OCI-M2 (cell line): ENCODE results near the gene NMRAL1.

ENCODE experiments used
- DNase-seq: peaks from one replicate; lab custom pipeline; 2025; ENCODE audit not compliant: unreplicated experiment; lab: John Stamatoyannopoulos, UW

NMRAL1 gene

GRCh38 chr16:4474192-4474961 is at the start of gene NMRAL1:
Gene NMRAL1 (minus strand): TSS chr16:4474625. CDS start chr16:4474132, 493 bp downstream.
- no peak for DNase-seq

- DNase-seq: no peak
Measured at GRCh38 chr16:4523686-4524085, 49.3 kb upstream of the NMRAL1 start.

DNA sequence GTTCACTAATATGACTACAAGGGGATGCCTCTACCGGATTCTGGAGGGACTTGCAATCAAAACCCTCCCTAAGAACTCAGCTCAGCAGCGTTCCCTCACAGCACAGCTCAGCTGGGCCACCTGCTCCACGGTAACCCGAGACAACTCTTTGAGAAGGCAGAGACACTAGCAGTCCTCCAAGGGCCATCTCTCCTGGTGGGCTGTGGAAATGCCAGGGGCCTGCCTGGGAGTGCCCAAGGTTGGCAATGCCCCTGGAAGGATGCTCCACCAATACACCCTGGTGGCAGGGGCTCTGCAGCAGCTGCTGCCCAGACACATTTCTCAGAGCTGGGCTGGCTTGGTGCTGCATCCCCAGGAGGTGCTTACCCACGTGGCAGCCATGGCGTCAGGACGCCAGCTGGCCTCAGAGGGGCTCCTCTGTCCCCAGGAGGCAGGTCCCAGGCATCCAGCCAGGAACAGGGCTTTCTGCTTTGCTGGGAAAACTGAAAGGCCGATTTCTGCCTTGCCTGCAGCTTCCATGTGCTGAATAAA is 47.7 kb upstream of the NMRAL1 start:
- DNase-seq: no peak

DNA sequence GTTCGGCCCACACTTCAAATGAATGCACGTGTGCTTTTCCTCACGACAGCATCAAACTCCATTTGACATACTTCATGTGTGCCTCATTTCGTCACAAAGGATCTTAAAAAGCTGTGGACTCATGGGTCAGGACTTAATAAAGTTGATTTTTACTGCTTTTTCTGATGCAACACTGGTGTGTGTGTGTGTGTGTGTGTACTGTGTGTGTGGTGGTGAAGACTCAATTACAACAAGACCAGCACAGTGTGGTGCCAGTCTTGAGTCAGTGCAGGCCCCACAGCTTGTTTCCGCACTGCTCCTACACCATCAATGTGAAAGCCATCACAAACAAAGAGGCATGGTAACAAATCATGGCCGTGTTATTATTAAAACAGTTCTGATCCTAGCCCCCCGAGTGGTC is 46.5 kb upstream of the NMRAL1 start:
- DNase-seq: no peak

GRCh38 chr16:4519274-4520058 is 45.0 kb upstream of the NMRAL1 start:
- DNase-seq: no peak

DNA sequence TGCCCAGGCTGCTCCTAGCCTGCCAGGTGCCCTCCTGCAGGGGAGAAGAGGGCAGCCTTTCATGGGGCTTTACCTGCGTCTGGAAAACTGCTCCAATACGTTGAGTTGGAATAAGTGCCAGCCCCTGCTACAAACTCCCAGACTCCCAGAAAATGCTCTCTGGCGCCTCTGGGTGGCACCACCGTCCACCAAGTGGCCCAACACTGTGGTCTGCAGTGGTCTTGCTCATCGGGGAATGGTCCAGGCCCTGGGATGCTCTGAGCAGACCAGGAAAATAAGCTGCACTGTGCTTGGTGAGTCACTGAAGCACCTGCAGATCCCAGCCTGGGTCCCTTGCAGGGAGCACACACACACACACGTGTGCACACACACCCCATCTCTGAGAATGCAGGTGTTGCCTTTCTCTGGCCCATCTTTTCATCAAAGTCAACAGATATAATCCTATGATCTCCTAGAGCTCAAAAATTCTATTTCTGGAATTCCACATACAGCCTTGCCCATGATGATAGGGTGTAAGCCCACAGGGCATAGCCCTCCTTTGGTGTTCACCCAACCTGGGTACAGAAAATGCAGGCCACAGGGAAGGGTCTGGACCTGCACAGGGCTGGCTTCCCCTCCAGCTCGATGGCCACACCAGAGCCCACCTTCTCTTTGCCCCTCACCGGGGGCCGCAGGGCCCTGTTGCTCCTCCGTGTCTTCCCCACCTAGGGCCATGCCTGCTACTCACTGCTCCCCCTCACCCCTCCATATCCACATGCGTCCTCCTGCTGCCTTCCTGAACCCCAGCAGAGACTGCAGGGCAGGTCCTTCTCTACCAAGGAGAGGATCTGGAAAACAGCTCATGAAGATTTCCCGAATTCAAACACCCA is 43.6 kb upstream of the NMRAL1 start:
- DNase-seq: no peak

- no peak for DNase-seq
Measured at GRCh38 chr16:4515611-4516233, 41.3 kb upstream of the NMRAL1 start.

- DNase-seq: no peak
Measured at GRCh38 chr16:4514606-4515005, 40.2 kb upstream of the NMRAL1 start.

- no peak for DNase-seq
Measured at GRCh38 chr16:4513881-4514280, 39.5 kb upstream of the NMRAL1 start.

DNA sequence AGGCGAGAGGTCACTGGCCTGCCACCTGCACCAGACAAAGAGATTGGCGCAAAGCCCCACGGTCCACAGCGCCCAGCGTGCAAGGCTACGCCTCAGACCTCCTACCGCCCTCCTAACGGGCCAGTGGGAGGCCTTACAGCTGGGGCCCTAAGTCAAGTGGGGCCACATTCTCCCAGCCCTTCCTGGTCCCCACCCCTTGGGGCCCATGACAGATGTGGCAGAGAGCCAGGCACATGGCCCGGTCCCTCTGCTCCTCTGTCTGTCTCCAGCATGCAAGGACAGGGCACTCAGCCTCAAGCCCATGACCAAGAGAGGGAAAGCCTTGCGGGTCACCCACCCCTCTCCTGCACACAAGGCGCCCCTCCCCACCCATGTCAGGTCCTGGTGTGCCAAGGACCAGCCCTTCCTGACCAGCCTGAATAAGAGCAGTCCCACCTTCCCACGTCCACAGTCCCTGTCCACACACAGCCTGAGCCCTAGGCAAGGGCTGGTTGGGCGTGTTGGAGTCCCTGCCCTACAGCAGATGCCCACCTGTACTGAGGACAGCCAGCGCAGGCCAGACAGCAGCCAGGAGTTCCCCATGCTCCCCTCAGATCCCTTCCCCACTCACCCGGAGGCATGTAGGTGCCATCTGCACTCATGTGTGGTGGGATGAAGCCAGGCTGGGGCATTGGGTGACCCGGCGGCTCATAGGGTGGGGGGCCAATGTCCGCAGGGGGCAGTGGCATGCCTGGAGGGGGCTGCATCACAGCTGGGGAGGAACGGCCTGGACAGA is 38.8 kb upstream of the NMRAL1 start:
- no peak for DNase-seq

DNA sequence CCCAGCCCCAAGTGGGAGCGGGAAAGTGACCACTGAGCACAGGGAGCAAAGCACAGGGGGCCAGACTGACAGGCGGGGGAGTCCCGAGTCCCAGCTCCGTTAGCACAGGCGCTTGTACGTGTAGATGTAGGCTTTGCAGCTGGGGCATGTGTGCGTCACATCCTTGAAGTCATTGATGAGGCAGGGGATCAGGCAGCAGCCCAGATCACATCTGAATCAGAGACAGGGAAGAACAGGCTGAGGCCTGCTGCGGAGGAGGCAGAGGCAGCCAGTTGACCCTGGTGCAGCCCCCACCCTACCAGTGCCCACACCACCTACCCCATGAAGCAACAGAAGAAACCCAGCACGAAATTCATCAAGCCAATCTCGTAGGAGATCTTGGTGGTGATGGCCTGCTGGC is 38.0 kb upstream of the NMRAL1 start:
- DNase-seq: no peak

DNA sequence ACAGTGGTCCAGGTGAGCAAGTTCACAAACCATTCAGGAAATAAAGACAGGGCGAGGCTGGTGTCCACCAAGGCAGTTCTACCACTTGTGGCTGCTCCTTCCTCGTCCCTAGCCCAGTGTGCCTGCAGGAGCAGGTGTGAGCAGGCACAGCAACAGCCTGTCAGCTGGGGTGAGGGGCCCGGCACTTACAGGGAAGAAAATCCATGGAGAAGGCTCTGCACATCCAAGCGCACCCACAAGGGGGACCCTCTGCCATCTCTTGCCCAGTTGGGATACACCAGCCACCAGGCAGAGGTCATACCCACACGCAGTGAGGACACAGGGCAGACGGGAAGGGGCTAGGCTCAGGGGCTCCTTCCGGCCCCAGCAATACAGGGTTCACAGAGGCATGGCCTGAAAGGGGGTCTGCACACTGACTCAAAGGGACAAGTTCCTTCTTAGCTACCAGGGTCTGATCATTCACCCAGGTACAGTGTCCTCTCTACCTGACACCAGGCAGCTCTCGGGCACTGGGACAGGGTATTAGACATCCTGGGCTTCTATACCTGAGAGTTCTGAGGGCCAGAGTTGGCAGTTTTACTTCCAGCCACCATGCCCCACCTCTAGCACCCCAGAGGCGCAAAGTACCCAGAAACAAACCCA is 37.1 kb upstream of the NMRAL1 start:
- no peak for DNase-seq

DNA sequence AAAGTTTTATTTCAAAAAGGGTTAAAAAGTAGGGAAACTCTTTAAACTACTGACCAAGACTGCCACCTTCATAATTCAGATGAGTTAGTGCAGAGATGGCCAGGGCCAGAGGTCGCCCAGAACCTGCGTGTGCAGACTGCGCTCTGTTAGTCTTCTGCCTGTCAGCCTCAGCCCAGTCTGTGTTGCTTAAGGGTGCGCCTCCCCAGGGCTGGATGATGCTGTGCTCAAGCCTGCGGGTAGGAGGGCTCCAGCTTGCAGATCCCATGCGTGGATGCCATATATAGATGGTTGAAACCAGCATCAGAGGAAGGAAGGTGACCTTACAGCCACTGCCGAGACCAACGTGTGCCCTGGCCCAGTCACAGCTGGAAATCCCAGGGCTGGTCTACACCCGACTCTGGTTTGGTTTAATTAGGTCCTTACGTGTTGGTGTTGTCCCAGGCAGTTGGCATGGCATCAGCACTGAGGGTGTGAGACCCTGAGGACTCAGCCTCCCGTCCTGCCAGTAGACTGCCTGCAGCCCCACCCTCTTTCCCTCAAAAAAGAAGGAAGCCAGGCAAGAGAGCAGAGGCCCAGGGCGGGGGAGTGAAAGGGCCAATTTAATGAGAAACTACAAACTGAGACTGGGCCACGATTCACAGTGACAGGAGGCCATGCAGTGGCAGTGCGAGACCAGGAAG is 36.5 kb upstream of the NMRAL1 start:
- DNase-seq: no peak

DNA sequence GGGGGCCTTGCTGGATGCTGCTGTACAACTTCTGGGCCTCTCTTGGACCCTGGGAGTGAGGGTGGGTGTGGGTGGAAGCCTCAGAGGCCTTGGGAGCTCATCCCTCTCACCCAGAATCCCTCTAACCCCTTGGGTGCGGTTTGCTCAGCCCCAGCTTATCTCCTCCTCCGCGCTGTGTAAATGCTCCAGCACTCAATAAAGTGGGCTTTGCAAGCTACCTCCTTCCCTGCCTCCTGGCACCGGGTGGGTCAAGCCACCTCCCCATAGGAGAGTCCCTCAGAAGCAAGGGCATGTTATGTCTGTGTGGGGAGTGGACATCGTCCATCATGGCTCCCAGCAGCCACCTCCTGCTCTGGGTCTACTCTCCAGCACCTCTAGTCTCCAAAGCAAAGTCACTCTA is 35.7 kb upstream of the NMRAL1 start:
- DNase-seq: no peak

- DNase-seq: no peak
Measured at GRCh38 chr16:4509420-4509819, 35.0 kb upstream of the NMRAL1 start.

GRCh38 chr16:4508806-4509205 is 34.4 kb upstream of the NMRAL1 start:
- DNase-seq: no peak

DNA sequence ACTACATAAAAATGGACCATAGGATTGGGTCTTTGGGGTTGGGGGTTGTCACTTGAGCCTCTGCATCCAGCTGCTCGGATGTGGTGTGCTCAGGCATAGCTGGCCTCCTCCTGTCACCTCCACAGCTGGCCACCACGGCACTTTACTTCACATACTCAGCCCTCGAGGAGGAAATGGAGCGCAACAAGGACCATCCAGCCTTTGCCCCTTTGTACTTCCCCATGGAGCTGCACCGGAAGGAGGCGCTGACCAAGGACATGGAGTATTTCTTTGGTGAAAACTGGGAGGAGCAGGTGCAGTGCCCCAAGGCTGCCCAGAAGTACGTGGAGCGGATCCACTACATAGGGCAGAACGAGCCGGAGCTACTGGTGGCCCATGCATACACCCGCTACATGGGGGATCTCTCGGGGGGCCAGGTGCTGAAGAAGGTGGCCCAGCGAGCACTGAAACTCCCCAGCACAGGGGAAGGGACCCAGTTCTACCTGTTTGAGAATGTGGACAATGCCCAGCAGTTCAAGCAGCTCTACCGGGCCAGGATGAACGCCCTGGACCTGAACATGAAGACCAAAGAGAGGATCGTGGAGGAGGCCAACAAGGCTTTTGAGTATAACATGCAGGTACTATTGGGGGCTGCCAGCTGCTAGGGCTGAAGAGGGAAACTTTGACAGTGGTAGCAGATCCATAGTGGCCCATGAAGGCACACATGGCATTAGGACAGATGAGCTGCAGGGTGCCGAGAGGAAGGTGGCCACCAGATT is 33.3 kb upstream of the NMRAL1 start:
- DNase-seq: no peak

- no peak for DNase-seq
Measured at GRCh38 chr16:4506450-4506849, 32.0 kb upstream of the NMRAL1 start.
